Measurements from ENCODE around the gene GAB4.
"Not testable (repeated sequence)": the region's sequence is repeated elsewhere in the genome, so short reads cannot be mapped to it uniquely, and the experiment has no call there.

GAB4 gene

GRCh38 chr22:17007852-17008731 is at the start of gene GAB4:
GAB4 (minus strand) TSS chr22:17008222; CDS start chr22:17008114, 108 bp downstream.
- DNase-seq (ENCODE audit: low spot score) = no peak

GRCh38 chr22:17056807-17057206 is 48.8 kb upstream of the GAB4 start:
- no peak for DNase-seq (ENCODE audit: low spot score)

GRCh38 chr22:17056058-17056457 is 48.0 kb upstream of the GAB4 start:
- no peak for DNase-seq (ENCODE audit: low spot score)

- no peak for DNase-seq (ENCODE audit: low spot score)
These were observed 39.6 kb upstream of the GAB4 start for GRCh38 chr22:17047656-17048055.

- no peak for DNase-seq (ENCODE audit: low spot score)
These were observed 38.7 kb upstream of the GAB4 start for GRCh38 chr22:17046566-17047348.

- DNase-seq (ENCODE audit: low spot score) = no peak
These were observed 35.5 kb upstream of the GAB4 start for GRCh38 chr22:17043521-17043920.

GRCh38 chr22:17036842-17037711 is 29.1 kb upstream of the GAB4 start:
- not testable (repeated sequence) for DNase-seq (ENCODE audit: low spot score)

- DNase-seq (ENCODE audit: low spot score) = not testable (repeated sequence)
These were observed 28.2 kb upstream of the GAB4 start for GRCh38 chr22:17035976-17036841.

- no peak for DNase-seq (ENCODE audit: low spot score)
These were observed 27.2 kb upstream of the GAB4 start for GRCh38 chr22:17035246-17035645.

GRCh38 chr22:17034532-17034931 is 26.5 kb upstream of the GAB4 start:
- DNase-seq (ENCODE audit: low spot score) = not testable (repeated sequence)

- DNase-seq (ENCODE audit: low spot score) = not testable (repeated sequence)
These were observed 24.3 kb upstream of the GAB4 start for GRCh38 chr22:17032277-17032676.

- not testable (repeated sequence) for DNase-seq (ENCODE audit: low spot score)
These were observed 16.4 kb upstream of the GAB4 start for GRCh38 chr22:17024380-17024779.

GRCh38 chr22:17015552-17015951 is 7.5 kb upstream of the GAB4 start:
- not testable (repeated sequence) for DNase-seq (ENCODE audit: low spot score)

- not testable (repeated sequence) for DNase-seq (ENCODE audit: low spot score)
These were observed 6.0 kb upstream of the GAB4 start for GRCh38 chr22:17014101-17014440.

GRCh38 chr22:17013396-17014100 is 5.5 kb upstream of the GAB4 start:
- no peak for DNase-seq (ENCODE audit: low spot score)

- no peak for DNase-seq (ENCODE audit: low spot score)
These were observed 4.2 kb upstream of the GAB4 start for GRCh38 chr22:17012267-17012666.

GRCh38 chr22:17009640-17010291 is 1.7 kb upstream of the GAB4 start:
- no peak for DNase-seq (ENCODE audit: low spot score)

- DNase-seq (ENCODE audit: low spot score) = no peak
These were observed 765 bp downstream of the GAB4 start for GRCh38 chr22:17007257-17007656.

GRCh38 chr22:16989915-16990314 is 18.1 kb downstream of the GAB4 start:
- DNase-seq (ENCODE audit: low spot score) = no peak

GRCh38 chr22:16988257-16988656 is 19.8 kb downstream of the GAB4 start:
- DNase-seq (ENCODE audit: low spot score) = no peak
